Uterus (tissue), 4 donors: Measurements from ENCODE around the gene CERS6. TPM values are rescaled to one million over a fixed set of nuclear protein-coding genes. Genes with fewer than 3 reads are reported as not detected.
A peak's percentile ranks its signal among the peaks of the same experiment; 100 is the strongest.

Experiments used
- DNase-seq, 2 donors: peaks; one replicate each; pipeline ENCODE4 v3.0.0-alpha.2; 2019 to 2020
- H3K27ac ChIP-seq, 2 donors: fragments of 200-600 bp; sonication (generic); 1 replicate in 1 of 2; 2 replicates in 1 of 2; pipeline ENCODE4 v1.5.1; 2016 to 2018
- H3K27me3 ChIP-seq, 2 donors: fragments of 200-600 bp; sonication (generic); one replicate each; pipeline ENCODE4 v1.5.1; 2018 to 2019; ENCODE audit warnings: control low read depth in 1 of 2
- H3K36me3 ChIP-seq, 2 donors: fragments of 200-600 bp; sonication (generic); one replicate each; pipeline ENCODE4 v1.5.1; 2019; ENCODE audit warnings: control low read depth in 1 of 2
- H3K4me1 ChIP-seq, 2 donors: fragments of 200-600 bp; sonication (generic); one replicate each; pipeline ENCODE4 v1.5.1; 2018 to 2019; ENCODE audit warnings: control low read depth in 1 of 2
- H3K4me3 ChIP-seq, 2 donors: fragments of 200-600 bp; sonication (generic); 1 replicate in 1 of 2; 2 replicates in 1 of 2; pipeline ENCODE4 v1.5.1; 2018 to 2019; ENCODE audit warnings: mild to moderate bottlenecking in 1 of 2
- H3K9me3 ChIP-seq, 2 donors: fragments of 200-600 bp; sonication (generic); one replicate each; pipeline ENCODE4 v1.5.1; 2019; ENCODE audit warnings: control low read depth in 1 of 2
- POLR2A ChIP-seq, 2 donors: fragments of 450-650 bp; IDR thresholded peaks; one replicate each; pipeline ENCODE4 v1.6.1; 2016; ENCODE audit warnings: antibody characterized with exemption in 2 of 2, mild to moderate bottlenecking in 1 of 2, moderate library complexity in 1 of 2
- intact Hi-C: fragments of 100-400 bp; cut with DNase I; formaldehyde crosslinking; loops from one replicate; pipeline ENCODE4 v1.15.1; 2023; ENCODE audit warnings: low total_unique reads
- total RNA-seq, 4 donors: library from RNA; depleted of rRNA in 3 of 4; stranded (reverse); fragments of >200 nt in 3 of 4; gene quantifications; one replicate each; pipeline versions ENCODE4 v1.1.0 to v1.2.4, GENCODE V29; 2014 to 2023
- TF ChIP-seq, protein P1 (sequence below), 4 experiments: fragments of 200-600 bp in 2 of 4; fragments of 450-650 bp in 2 of 4; sonication (generic) in 2 of 4; IDR thresholded peaks; one replicate each; pipeline ENCODE4 v1.5.1; 2016 to 2019; ENCODE audit warnings: antibody characterized with exemption in 4 of 4, mild to moderate bottlenecking in 2 of 4, moderate library complexity in 1 of 4
- donor health status: DM: yes; HTN: yes; CAD: no.

CERS6 gene
- total RNA-seq, 4 donors from 2014 or later, result 20.0 to 47.2 (median 26.6) TPM

DNA sequence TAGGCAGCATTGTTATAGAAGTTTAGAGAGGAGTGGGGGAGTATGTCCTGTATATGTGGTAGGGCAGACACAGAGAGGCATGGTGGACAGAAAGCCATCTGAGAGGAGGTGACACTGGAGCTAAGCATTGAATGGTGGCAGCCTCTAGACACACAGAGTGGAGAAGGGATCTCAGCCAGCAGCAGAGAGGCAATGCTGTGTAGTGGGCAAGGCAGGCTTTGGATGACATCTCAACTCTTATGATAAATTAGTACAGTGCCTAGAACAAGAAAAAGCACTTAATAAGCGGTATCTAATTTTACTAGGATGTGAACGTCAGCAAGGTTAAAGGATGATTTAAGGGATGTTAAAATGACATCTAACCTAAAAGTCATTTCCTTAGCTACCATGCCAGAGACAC, 22.5 kb upstream of the CERS6 start:
- Histone ChIP-seq H3K4me3 (no peak overlapping the region), H3K4me1 (no peaks in the 10 kb centered on the region), H3K9me3 (no peaks in the 10 kb centered on the region), H3K27me3 (no peaks in the 10 kb centered on the region), H3K36me3 (no peaks in the 10 kb centered on the region), H3K27ac (no peak overlapping the region)
- no peak for DNase-seq
- TF ChIP-seq, protein P1, sequence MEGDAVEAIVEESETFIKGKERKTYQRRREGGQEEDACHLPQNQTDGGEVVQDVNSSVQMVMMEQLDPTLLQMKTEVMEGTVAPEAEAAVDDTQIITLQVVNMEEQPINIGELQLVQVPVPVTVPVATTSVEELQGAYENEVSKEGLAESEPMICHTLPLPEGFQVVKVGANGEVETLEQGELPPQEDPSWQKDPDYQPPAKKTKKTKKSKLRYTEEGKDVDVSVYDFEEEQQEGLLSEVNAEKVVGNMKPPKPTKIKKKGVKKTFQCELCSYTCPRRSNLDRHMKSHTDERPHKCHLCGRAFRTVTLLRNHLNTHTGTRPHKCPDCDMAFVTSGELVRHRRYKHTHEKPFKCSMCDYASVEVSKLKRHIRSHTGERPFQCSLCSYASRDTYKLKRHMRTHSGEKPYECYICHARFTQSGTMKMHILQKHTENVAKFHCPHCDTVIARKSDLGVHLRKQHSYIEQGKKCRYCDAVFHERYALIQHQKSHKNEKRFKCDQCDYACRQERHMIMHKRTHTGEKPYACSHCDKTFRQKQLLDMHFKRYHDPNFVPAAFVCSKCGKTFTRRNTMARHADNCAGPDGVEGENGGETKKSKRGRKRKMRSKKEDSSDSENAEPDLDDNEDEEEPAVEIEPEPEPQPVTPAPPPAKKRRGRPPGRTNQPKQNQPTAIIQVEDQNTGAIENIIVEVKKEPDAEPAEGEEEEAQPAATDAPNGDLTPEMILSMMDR (IDR thresholded peaks at IDR 0.05), result no peak
- no peak for TF ChIP-seq POLR2A (IDR thresholded peaks at IDR 0.05)
- intact Hi-C loops, result no loop called here

DNA sequence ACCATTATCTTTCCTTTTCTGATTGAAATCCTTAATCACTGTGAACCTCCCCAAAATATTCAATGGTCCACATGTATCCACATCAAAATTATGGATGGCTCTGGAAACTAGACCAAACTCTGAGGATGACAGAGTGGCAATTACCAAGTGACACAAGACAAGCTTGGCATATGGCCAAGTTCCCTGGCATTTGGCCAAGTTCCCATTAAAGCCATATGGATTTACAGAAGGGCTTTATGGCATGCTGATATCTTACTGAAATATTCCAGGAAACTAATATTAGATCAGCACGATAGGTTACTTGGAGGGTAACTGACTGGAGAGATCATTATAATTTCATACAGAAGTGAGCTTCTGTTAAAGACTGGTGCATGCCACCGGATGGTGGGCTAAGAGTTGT, 21.9 kb upstream of the CERS6 start:
- Histone ChIP-seq H3K27ac (no peak overlapping the region), H3K4me1 (no peaks in the 10 kb centered on the region), H3K27me3 (no peaks in the 10 kb centered on the region), H3K9me3 (no peaks in the 10 kb centered on the region), H3K4me3 (no peak overlapping the region), H3K36me3 (no peaks in the 10 kb centered on the region)
- intact Hi-C loops, result no loop called here
- TF ChIP-seq POLR2A (IDR thresholded peaks at IDR 0.05), result no peak
- TF ChIP-seq, protein P1 (IDR thresholded peaks at IDR 0.05), result no peak
- peak in 1 of 2 donors; percentile 25 for DNase-seq

DNA sequence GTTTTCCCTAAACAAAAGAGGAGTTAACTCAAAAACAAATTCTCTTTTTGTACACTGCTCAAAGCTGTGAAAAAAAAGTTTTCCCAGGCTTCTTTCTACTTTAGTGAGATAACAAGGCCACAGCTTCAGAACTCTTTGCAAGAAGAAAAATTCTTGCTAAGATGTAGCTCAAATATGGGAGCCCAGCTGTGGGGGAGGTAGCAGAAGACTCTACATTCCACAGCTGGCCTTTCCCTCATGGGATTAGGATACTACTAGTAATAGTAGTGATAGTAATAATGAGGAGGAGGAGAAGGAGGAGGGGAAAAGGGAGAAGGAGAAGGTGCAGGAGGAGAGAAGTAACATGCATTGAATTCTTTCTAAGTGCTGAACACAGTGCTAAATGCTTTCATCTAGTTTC, 19.2 kb upstream of the CERS6 start:
- no peaks in the 10 kb centered on the region for H3K36me3 ChIP-seq
- H3K9me3 ChIP-seq, result no peaks in the 10 kb centered on the region
- H3K27me3 ChIP-seq, result no peaks in the 10 kb centered on the region
- H3K27ac ChIP-seq, result no peak overlapping the region
- H3K4me1 ChIP-seq, result no peaks in the 10 kb centered on the region
- intact Hi-C loops, result no loop called here
- DNase-seq, result no peak
- TF ChIP-seq, protein P1 (IDR thresholded peaks at IDR 0.05), result no peak
- TF ChIP-seq POLR2A (IDR thresholded peaks at IDR 0.05), result no peak
- no peak overlapping the region for H3K4me3 ChIP-seq

DNA sequence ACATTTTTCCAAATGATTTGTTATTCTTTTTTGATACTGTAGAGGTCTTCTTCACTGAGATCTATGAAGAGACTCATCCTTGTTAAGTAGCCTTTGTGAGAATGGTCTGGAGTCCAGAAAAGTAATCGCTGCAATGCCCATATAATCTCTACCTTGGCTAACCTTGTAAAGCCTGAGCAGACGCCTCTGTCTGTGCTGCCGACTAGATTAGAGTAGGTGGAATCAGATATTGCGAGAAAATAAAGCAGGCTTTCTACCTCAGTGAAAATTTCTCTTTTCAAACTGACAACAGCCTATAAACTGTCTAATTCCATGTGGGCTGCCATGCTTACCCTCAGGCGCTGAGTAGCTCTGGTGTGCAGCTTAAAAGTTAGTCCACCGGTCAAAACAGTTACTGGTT, 17.5 kb upstream of the CERS6 start:
- intact Hi-C loops, result no loop called here
- TF ChIP-seq, protein P1 (IDR thresholded peaks at IDR 0.05), result no peak

DNA sequence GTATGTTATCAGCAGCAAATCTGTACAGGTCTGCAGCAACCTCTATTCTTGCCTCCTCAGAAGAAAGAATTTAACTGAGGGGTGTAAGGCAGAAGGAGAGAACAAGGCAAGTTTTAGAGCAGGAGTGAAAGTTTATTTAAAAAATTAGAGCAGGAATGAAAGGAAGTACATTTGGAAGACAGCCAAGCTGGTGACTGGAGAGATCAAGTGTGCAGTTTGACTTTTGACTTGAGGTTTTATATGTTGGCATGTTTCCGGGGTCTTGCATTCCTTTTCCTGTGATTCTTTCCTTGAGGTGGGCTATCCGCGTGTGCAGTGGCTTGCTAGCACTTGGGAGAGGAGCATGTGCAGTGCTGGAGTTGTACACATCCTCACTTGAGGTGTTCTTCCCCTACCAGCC, 16.5 kb upstream of the CERS6 start:
- Histone ChIP-seq H3K9me3 (no peaks in the 10 kb centered on the region), H3K36me3 (no peaks in the 10 kb centered on the region), H3K27me3 (no peaks in the 10 kb centered on the region), H3K4me1 (no peaks in the 10 kb centered on the region), H3K4me3 (no peak overlapping the region), H3K27ac (no peak overlapping the region)
- intact Hi-C loops, result no loop called here
- DNase-seq, result no peak
- TF ChIP-seq, protein P1 (IDR thresholded peaks at IDR 0.05), result no peak
- TF ChIP-seq POLR2A (IDR thresholded peaks at IDR 0.05), result no peak

More for the DNA sequence above, 17.5 kb upstream of the CERS6 start:
- no peaks in the 10 kb centered on the region for H3K27me3 ChIP-seq
- no peak overlapping the region for H3K4me3 ChIP-seq
- H3K9me3 ChIP-seq, result no peaks in the 10 kb centered on the region
- no peak overlapping the region for H3K27ac ChIP-seq
- H3K36me3 ChIP-seq, result no peaks in the 10 kb centered on the region
- no peak for DNase-seq
- H3K4me1 ChIP-seq, result no peaks in the 10 kb centered on the region
